ENCODE results near the gene RGMB. TPM values are rescaled to one million over a fixed set of nuclear protein-coding genes. Genes with fewer than 3 reads are reported as not detected.

RGMB gene
- total and polyA plus RNA-seq, 2 of the 13 experiments (the other 11 are each of a cell fraction or from before 2014, with no cell fraction given) = 3.0 to 3.8 TPM

- H3K4me3 ChIP-seq (replicated peaks in 1 of 3; ENCODE audit: insufficient read depth in 1 of 3, low read depth in 2 of 3, low read length in 3 of 3) = no peak overlapping the region
- no TSS peak for BruUV-seq (replicated peaks)
- POLR2A ChIA-PET = no interaction called here
- H4K20me1 ChIP-seq (ENCODE audit: insufficient read depth, low read length) = no peaks in the 10 kb centered on the region
- WGBS (ENCODE audit: low lambda C conversion rate) = 0% methylated on average over 1 of the region's 1 CpG
- FAIRE-seq (no peak), ATAC-seq (no peak), DNase-seq (ENCODE audit: low spot score) (no peak)
- H3K9ac ChIP-seq (ENCODE audit: insufficient read depth, low read depth, low read length) = no peak overlapping the region
- H3K36me3 ChIP-seq (replicated peaks in 1 of 2; ENCODE audit: control insufficient read depth in 1 of 2, insufficient read depth in 2 of 2, low read length in 2 of 2) = no peaks in the 10 kb centered on the region
- no peak overlapping the region for H3K27ac ChIP-seq (ENCODE audit: extremely low read length, insufficient read depth, low read length)
- no peaks in the 10 kb centered on the region for H3K79me2 ChIP-seq (ENCODE audit: insufficient read depth, low read length)
- no peaks in the 10 kb centered on the region for H3K4me1 ChIP-seq (ENCODE audit: insufficient read depth, low read length)
- H3K4me2 ChIP-seq (ENCODE audit: low read depth, low read length) = no peak overlapping the region
- intact Hi-C loops (cut with micrococcal nuclease; ENCODE audit: unreplicated experiment) (no loop called here), in situ Hi-C loops (cut with HindIII; ENCODE audit: extremely low pct_ligation_motif_present, low pct_unique_long_range_greater_than_20kb) (no loop called here)
- H3K27me3 ChIP-seq (ENCODE audit: control insufficient read depth in 1 of 2, insufficient read depth in 2 of 2, low read length in 2 of 2) = 0 out of 5 replicates have a peak, but pooled peaks cover 0 to 1% of the 10 kb centered on the region in 2 experiments
- CTCF ChIA-PET (ENCODE audit: low intra/inter-chr PET ratio, low total read pairs) = no interaction called here
- H3K9me3 ChIP-seq (ENCODE audit: low read length) = no peaks in the 10 kb centered on the region
- H2AFZ ChIP-seq (ENCODE audit: low read length) = no peak overlapping the region
- TF ChIP-seq PPARG (CRISPR knock-in tag; conservative IDR thresholded peaks at IDR 0.05) = no peak
- TF ChIP-seq JUN (CRISPR knock-in tag; IDR thresholded peaks at IDR 0.05) = no peak
- no peak for TF ChIP-seq FOXA1 (IDR thresholded peaks at IDR 0.05)
- TF ChIP-seq FOXA1 (CRISPR knock-in tag; IDR thresholded peaks at IDR 0.05) = no peak
- TF ChIP-seq MED8 (CRISPR knock-in tag; IDR thresholded peaks at IDR 0.05; ENCODE audit: insufficient replicate concordance) = no peak
- TF ChIP-seq UBTF (CRISPR knock-in tag; IDR thresholded peaks at IDR 0.05) = no peak
- no peak for TF ChIP-seq ZFY (CRISPR knock-in tag; IDR thresholded peaks at IDR 0.05)
- TF ChIP-seq SNRNP70 (IDR thresholded peaks at IDR 0.05; ENCODE audit: low read depth, low read length) = no peak
- TF ChIP-seq ZFP1 (CRISPR knock-in tag; IDR thresholded peaks at IDR 0.05) = no peak
- TF ChIP-seq FUBP1 (CRISPR knock-in tag; IDR thresholded peaks at IDR 0.05; ENCODE audit: borderline replicate concordance) = no peak
- no peak for TF ChIP-seq ZNF367 (CRISPR knock-in tag; IDR thresholded peaks at IDR 0.05; ENCODE audit: borderline replicate concordance)
- no peak for TF ChIP-seq MTA1 (CRISPR knock-in tag; IDR thresholded peaks at IDR 0.05; ENCODE audit: borderline replicate concordance)
- TF ChIP-seq ELF3 (CRISPR knock-in tag; IDR thresholded peaks at IDR 0.05) = no peak
- no peak for TF ChIP-seq ZNF296 (CRISPR knock-in tag; conservative IDR thresholded peaks at IDR 0.05)
- TF ChIP-seq TFDP1 (CRISPR knock-in tag; IDR thresholded peaks at IDR 0.05; ENCODE audit: borderline replicate concordance) = no peak
- TF ChIP-seq NFKBIZ (CRISPR knock-in tag; IDR thresholded peaks at IDR 0.05) = no peak
- no peak for TF ChIP-seq TOE1 (CRISPR knock-in tag; IDR thresholded peaks at IDR 0.05)
- no peak for TF ChIP-seq PLSCR1 (CRISPR knock-in tag; IDR thresholded peaks at IDR 0.05; ENCODE audit: borderline replicate concordance)
Measured at GRCh38 chr5:98741926-98742325, 31.5 kb upstream of the RGMB start.

All from HepG2 (cell line).